SK-N-SH (cell line): ENCODE data around the gene PILRB. TPM values are rescaled to one million over a fixed set of nuclear protein-coding genes. Genes with fewer than 3 reads are reported as not detected.
"Not testable (repeated sequence)": the region's sequence is repeated elsewhere in the genome, so short reads cannot be mapped to it uniquely, and the experiment has no call there.

Experiments used
- CTCF ChIA-PET: fragments of 300-600, 350-600 bp; formaldehyde crosslinking; extraction: SDS; loops from one replicate; lab custom pipeline; 2021; lab: Yijun Ruan, JAX
- POLR2A ChIA-PET: fragments of 350-600 bp; sonication (Branson Sonifier 250); formaldehyde crosslinking; extraction: SDS; loops from one replicate; lab custom pipeline; 2020; ENCODE audit warnings: antibody characterized with exemption, inconsistent platforms; lab: Yijun Ruan, JAX
- DNase-seq: peaks from one replicate; pipeline ENCODE4 v3.0.0; 2012
- H2AFZ ChIP-seq: fragments of 200-600 bp; sonication (generic); 2 replicates; pipeline ENCODE4 v1.8.1; 2016; ENCODE audit warnings: antibody characterized with exemption, mild to moderate bottlenecking, low read depth
- H3F3A ChIP-seq: fragments of 200-600 bp; sonication (generic); replicated peaks from 2 replicates; pipeline ENCODE3; 2016; ENCODE audit warnings: antibody characterized with exemption, mild to moderate bottlenecking; ENCODE audit not compliant: insufficient read depth
- H3K27ac ChIP-seq, 2 experiments: fragments of 200-500 bp in 1 of 2; fragments of 200-600 bp in 1 of 2; sonication (Bioruptor generic) in 1 of 2; sonication (generic), shearing (Covaris generic) in 1 of 2; 2 replicates each; pipeline versions ENCODE4 v1.5.1 to v1.6.1; 2014 to 2016; ENCODE audit warnings: low read depth in 2 of 2, inconsistent platforms in 1 of 2, low read length in 1 of 2, mild to moderate bottlenecking in 1 of 2, mixed read lengths in 1 of 2
- H3K27me3 ChIP-seq: fragments of 200-600 bp; sonication (generic), shearing (Covaris generic); 2 replicates; pipeline ENCODE4 v1.6.1; 2016; ENCODE audit warnings: mixed run types; ENCODE audit not compliant: insufficient read depth
- H3K36me3 ChIP-seq, 2 experiments: fragments of 200-500 bp in 1 of 2; fragments of 200-600 bp in 1 of 2; sonication (Bioruptor generic) in 1 of 2; sonication (generic) in 1 of 2; replicated peaks in 1 of 2; 2 replicates each; pipeline versions ENCODE3 to v1.5.1; 2014 to 2016; ENCODE audit warnings: low read length in 1 of 2, mild to moderate bottlenecking in 1 of 2; ENCODE audit not compliant: insufficient read depth in 2 of 2, control insufficient read depth in 1 of 2
- H3K4me1 ChIP-seq, 2 experiments: fragments of 200-500 bp in 1 of 2; fragments of 200-600 bp in 1 of 2; sonication (Bioruptor generic) in 1 of 2; sonication (generic), shearing (Covaris generic) in 1 of 2; 2 replicates each; pipeline versions ENCODE4 v1.5.1 to v1.6.1; 2014 to 2016; ENCODE audit warnings: low read depth in 1 of 2, low read length in 1 of 2, mixed run types in 1 of 2; ENCODE audit not compliant: insufficient read depth in 2 of 2, control insufficient read depth in 1 of 2
- H3K4me2 ChIP-seq: fragments of 200-600 bp; sonication (generic), shearing (Covaris generic); 2 replicates; pipeline ENCODE4 v1.6.1; 2017; ENCODE audit warnings: mixed run types
- H3K4me3 ChIP-seq, 2 experiments: fragments of 200-500 bp in 1 of 2; fragments of 200-600 bp in 1 of 2; sonication (Bioruptor generic) in 1 of 2; sonication (generic), shearing (Covaris generic) in 1 of 2; 2 replicates each; pipeline versions ENCODE4 v1.5.1 to v1.8.1; 2014 to 2016; ENCODE audit warnings: low read depth in 2 of 2, inconsistent platforms in 1 of 2, low read length in 1 of 2, mild to moderate bottlenecking in 1 of 2, mixed read lengths in 1 of 2, moderate library complexity in 1 of 2
- H3K79me2 ChIP-seq: fragments of 200-600 bp; sonication (generic); 2 replicates; pipeline ENCODE4 v1.8.1; 2017; ENCODE audit warnings: mild to moderate bottlenecking; ENCODE audit not compliant: insufficient read depth
- H3K9ac ChIP-seq: fragments of 200-600 bp; sonication (generic); 2 replicates; pipeline ENCODE4 v1.6.1; 2017; ENCODE audit warnings: mixed run types
- H3K9me2 ChIP-seq: fragments of 200-600 bp; sonication (generic); 2 replicates; pipeline ENCODE4 v1.6.1; 2017; ENCODE audit warnings: mixed run types
- H3K9me3 ChIP-seq: fragments of 200-600 bp; sonication (generic); 2 replicates; pipeline ENCODE4 v1.6.1; 2017; ENCODE audit warnings: mixed run types, mild to moderate bottlenecking, moderate library complexity
- H4K20me1 ChIP-seq: fragments of 200-600 bp; sonication (generic); 2 replicates; pipeline ENCODE4 v1.6.1; 2017; ENCODE audit warnings: mild to moderate bottlenecking, mixed run types; ENCODE audit not compliant: insufficient read depth
- ELF1 ChIP-seq: IDR thresholded peaks from 2 replicates; pipeline ENCODE4 v1.4.0; 2012
- EP300 ChIP-seq, 2 experiments: IDR thresholded peaks; 2 replicates each; pipeline versions ENCODE4 v1.4.0 to v1.6.1; 2012; ENCODE audit warnings: borderline replicate concordance in 1 of 2, low read depth in 1 of 2, low read length in 1 of 2
- EZH2phosphoT487 ChIP-seq: fragments of 200-600 bp; sonication (generic); IDR thresholded peaks from 2 replicates; pipeline ENCODE4 v1.6.1; 2017; ENCODE audit warnings: low read depth, mixed run types, mild to moderate bottlenecking, antibody characterized with exemption, moderate library complexity, borderline replicate concordance
- GABPA ChIP-seq: IDR thresholded peaks from 2 replicates; pipeline ENCODE4 v1.4.0; 2012; ENCODE audit warnings: low read depth, mild to moderate bottlenecking
- NRF1 ChIP-seq: IDR thresholded peaks from 2 replicates; pipeline ENCODE4 v1.6.1; 2012; ENCODE audit warnings: low read depth, mild to moderate bottlenecking, low read length
- TCF12 ChIP-seq: IDR thresholded peaks from 2 replicates; pipeline ENCODE4 v1.4.0; 2012
- WGBS: methylation state at CpG from one replicate; pipeline ENCODE4 v1.1.6; 2017; ENCODE audit warnings: low lambda C conversion rate; 5-methylcytosine and 5-hydroxymethylcytosine counted together
- polyA plus RNA-seq, 3 experiments: library from polyadenylated mRNA; depleted of rRNA; stranded (reverse); fragments of >200 nt; gene quantifications; 2 replicates each; pipeline ENCODE4 v1.2.3, GENCODE V29; 2012
- TF ChIP-seq, protein P1 (sequence below): fragments of 150-350 bp; IDR thresholded peaks from 2 replicates; pipeline ENCODE4 v1.6.1; 2017; ENCODE audit warnings: antibody characterized with exemption, low read length, low read depth, borderline replicate concordance
- TF ChIP-seq, protein P2 (sequence below): fragments of 150-350 bp; IDR thresholded peaks from 2 replicates; pipeline ENCODE4 v1.6.1; 2016; ENCODE audit warnings: mild to moderate bottlenecking, low read depth, low read length
- TF ChIP-seq, protein P3 (sequence below): IDR thresholded peaks from 2 replicates; pipeline ENCODE4 v1.4.0; 2012; ENCODE audit warnings: low read depth

PILRB gene
- polyA plus RNA-seq, 1 of the 3 experiments (the other 2 are of a cell fraction): 55.4 TPM

- Histone ChIP-seq H3F3A (peaks cover 3% of the 10 kb centered on the region), H3K79me2 (peaks cover 30% of the 10 kb centered on the region), H3K9me3 (no peaks in the 10 kb centered on the region), H3K9me2 (no peaks in the 10 kb centered on the region), H2AFZ (no peak overlapping the region), H3K27ac (no peak overlapping the region), H3K4me2 (no peak overlapping the region), H3K27me3 (no peaks in the 10 kb centered on the region), H3K4me3 (no peak overlapping the region), H4K20me1 (peaks cover 10% of the 10 kb centered on the region), H3K36me3 (peaks cover 54 to 73% of the 10 kb centered on the region in 2 experiments), H3K9ac (no peak overlapping the region), H3K4me1 (peaks cover 0 to 3% of the 10 kb centered on the region in 2 experiments; a peak in 2 of 4 replicates)
- ChIA-PET POLR2A (no interaction called here), CTCF (interaction anchor here (1.4 kb wide), 1 partner anchor 58 kb away, joined by 4 read pairs; no protein-coding TSS in a partner anchor)
- 91% methylated on average over 6 of the region's 6 CpGs for WGBS
- TF ChIP-seq, protein P1, sequence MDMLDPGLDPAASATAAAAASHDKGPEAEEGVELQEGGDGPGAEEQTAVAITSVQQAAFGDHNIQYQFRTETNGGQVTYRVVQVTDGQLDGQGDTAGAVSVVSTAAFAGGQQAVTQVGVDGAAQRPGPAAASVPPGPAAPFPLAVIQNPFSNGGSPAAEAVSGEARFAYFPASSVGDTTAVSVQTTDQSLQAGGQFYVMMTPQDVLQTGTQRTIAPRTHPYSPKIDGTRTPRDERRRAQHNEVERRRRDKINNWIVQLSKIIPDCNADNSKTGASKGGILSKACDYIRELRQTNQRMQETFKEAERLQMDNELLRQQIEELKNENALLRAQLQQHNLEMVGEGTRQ: no peak
- TF ChIP-seq EP300 (IDR thresholded peaks at IDR 0.05; ENCODE audit: borderline replicate concordance in 1 of 2, low read depth in 1 of 2, low read length in 1 of 2) (no peak), EZH2phosphoT487 (no peak), TCF12 (no peak), GABPA (no peak), ELF1 (no peak)
- TF ChIP-seq, protein P2, sequence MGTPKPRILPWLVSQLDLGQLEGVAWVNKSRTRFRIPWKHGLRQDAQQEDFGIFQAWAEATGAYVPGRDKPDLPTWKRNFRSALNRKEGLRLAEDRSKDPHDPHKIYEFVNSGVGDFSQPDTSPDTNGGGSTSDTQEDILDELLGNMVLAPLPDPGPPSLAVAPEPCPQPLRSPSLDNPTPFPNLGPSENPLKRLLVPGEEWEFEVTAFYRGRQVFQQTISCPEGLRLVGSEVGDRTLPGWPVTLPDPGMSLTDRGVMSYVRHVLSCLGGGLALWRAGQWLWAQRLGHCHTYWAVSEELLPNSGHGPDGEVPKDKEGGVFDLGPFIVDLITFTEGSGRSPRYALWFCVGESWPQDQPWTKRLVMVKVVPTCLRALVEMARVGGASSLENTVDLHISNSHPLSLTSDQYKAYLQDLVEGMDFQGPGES: no peak
- TF ChIP-seq, protein P3, sequence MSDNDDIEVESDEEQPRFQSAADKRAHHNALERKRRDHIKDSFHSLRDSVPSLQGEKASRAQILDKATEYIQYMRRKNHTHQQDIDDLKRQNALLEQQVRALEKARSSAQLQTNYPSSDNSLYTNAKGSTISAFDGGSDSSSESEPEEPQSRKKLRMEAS: no peak
- no peak for DNase-seq
Observed at GRCh38 chr7:100349757-100350156, 8.2 kb upstream of the PILRB start.

GRCh38 chr7:100351657-100352058 is 6.3 kb upstream of the PILRB start:
- peaks cover under 1% of the 10 kb centered on the region; the same call in 1 of the 2 replicates for H4K20me1 ChIP-seq
- H3K9ac ChIP-seq: no peak overlapping the region
- no peak for DNase-seq
- H3K79me2 ChIP-seq: peaks cover 13% of the 10 kb centered on the region; the same call in 1 of the 2 replicates
- no peak overlapping the region for H3K4me2 ChIP-seq
- TF ChIP-seq NRF1 (no peak), GABPA (no peak)
- no peak overlapping the region for H3K4me3 ChIP-seq
- H3K4me1 ChIP-seq: no peaks in the 10 kb centered on the region
- H3K27me3 ChIP-seq: no peaks in the 10 kb centered on the region
- H3K36me3 ChIP-seq: peaks cover 60 to 76% of the 10 kb centered on the region in 2 experiments
- H3K9me3 ChIP-seq: no peaks in the 10 kb centered on the region
- CTCF ChIA-PET: no interaction called here
- POLR2A ChIA-PET: no interaction called here
- no peaks in the 10 kb centered on the region for H3K9me2 ChIP-seq
- WGBS: 92% methylated on average over 6 of the region's 6 CpGs
- peaks cover 3% of the 10 kb centered on the region for H3F3A ChIP-seq
- no peak overlapping the region for H2AFZ ChIP-seq
- H3K27ac ChIP-seq: no peak overlapping the region

DNA sequence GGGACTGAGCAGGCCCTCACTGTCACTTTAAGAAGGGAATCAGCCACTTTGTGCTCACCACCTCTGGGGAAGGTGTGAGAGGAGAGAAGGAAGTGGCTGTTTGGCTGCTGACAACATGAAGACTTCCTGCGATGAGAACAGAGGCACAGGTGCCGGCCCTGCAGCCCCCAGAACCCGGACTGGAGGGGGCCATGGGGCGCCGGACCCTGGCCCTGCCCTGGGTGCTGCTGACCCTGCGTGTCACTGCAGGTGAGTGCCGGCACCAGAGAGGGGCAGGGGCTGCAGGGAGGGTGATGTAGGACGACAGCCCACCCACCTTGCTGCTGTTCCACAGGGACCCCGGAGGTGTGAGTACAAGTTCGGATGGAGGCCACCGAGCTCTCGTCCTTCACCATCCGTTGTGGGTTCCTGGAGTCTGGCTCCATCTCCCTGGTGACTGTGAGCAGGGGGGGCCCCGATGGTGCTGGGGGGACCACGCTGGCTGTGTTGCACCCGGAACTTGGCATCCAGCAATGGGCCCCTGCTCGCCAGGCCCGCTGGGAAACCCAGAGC is 5.6 kb upstream of the PILRB start:
- H3K79me2 ChIP-seq, H3K4me1 ChIP-seq, H2AFZ ChIP-seq, H3K27ac ChIP-seq, H3K9me2 ChIP-seq, H4K20me1 ChIP-seq, H3K4me2 ChIP-seq, H3K27me3 ChIP-seq, DNase-seq, POLR2A ChIA-PET, H3K9ac ChIP-seq, H3F3A ChIP-seq, H3K9me3 ChIP-seq, H3K4me3 ChIP-seq, CTCF ChIA-PET: not testable (repeated sequence)
- H3K36me3 ChIP-seq: peaks cover 58 to 76% of the 10 kb centered on the region in 2 experiments
- WGBS: 94% methylated on average over 11 of the region's 18 CpGs
